GM12878 (cell line): ENCODE results near the gene HDAC3. TPM values are rescaled to one million over a fixed set of nuclear protein-coding genes. Genes with fewer than 3 reads are reported as not detected.

Experiments used
- CBFB ChIP-seq: IDR thresholded peaks from 2 replicates; pipeline ENCODE4 v1.6.1; 2016; ENCODE audit warnings: antibody characterized with exemption, low read depth
- ESRRA ChIP-seq: IDR thresholded peaks from 2 replicates; pipeline ENCODE4 v1.6.1; 2012; ENCODE audit warnings: mild to moderate bottlenecking, low read length, improper control_type of control experiment
- ETV6 ChIP-seq, 2 experiments: fragments of 450-650 bp in 1 of 2; IDR thresholded peaks in 1 of 2; conservative IDR thresholded peaks in 1 of 2; 2 replicates each; pipeline ENCODE4 v1.6.1; 2014; ENCODE audit warnings: antibody characterized with exemption in 1 of 2, borderline replicate concordance in 1 of 2, low read depth in 1 of 2, mild to moderate bottlenecking in 1 of 2, moderate library complexity in 1 of 2
- FOS ChIP-seq: IDR thresholded peaks from 3 replicates; pipeline ENCODE4 v1.6.1; 2011; ENCODE audit warnings: borderline replicate concordance; ENCODE audit not compliant: insufficient read length; ENCODE audit errors: extremely low read depth
- GATAD2B ChIP-seq: fragments of 450-650 bp; conservative IDR thresholded peaks from 2 replicates; pipeline ENCODE4 v1.6.1; 2017; ENCODE audit warnings: low read depth, mild to moderate bottlenecking, moderate library complexity
- PML ChIP-seq: IDR thresholded peaks from 2 replicates; pipeline ENCODE4 v1.6.1; 2012; ENCODE audit warnings: low read length, inconsistent platforms
- RB1 ChIP-seq: fragments of 450-650 bp; formaldehyde crosslinking; IDR thresholded peaks from 2 replicates; pipeline ENCODE4 v1.6.1; 2017; ENCODE audit warnings: mild to moderate bottlenecking, borderline replicate concordance
- RCOR1 ChIP-seq: conservative IDR thresholded peaks from 2 replicates; pipeline ENCODE4 v1.6.1; 2012; ENCODE audit warnings: low read depth, low read length, improper control_type of control experiment
- SMC3 ChIP-seq: IDR thresholded peaks from 2 replicates; pipeline ENCODE4 v1.6.1; 2011; ENCODE audit warnings: low read length, improper control_type of control experiment, borderline replicate concordance
- SP1 ChIP-seq: IDR thresholded peaks from one replicate; pipeline ENCODE4 v1.6.1; 2011; ENCODE audit warnings: low read depth, low read length
- SREBF2 ChIP-seq: IDR thresholded peaks from 2 replicates; pipeline ENCODE4 v1.6.1; 2012; ENCODE audit warnings: mild to moderate bottlenecking, low read length
- ZBED1 ChIP-seq: IDR thresholded peaks from 2 replicates; pipeline ENCODE4 v1.6.1; 2016; ENCODE audit warnings: borderline replicate concordance
- polyA plus RNA-seq, 11 experiments: library from polyadenylated mRNA; depleted of rRNA in 4 of 11; unstranded in 6 of 11; stranded (reverse) in 5 of 11; fragments of >200 nt; fragmentation: Nextera tagmentation in 4 of 11; fragmentation: Illumina TruSeq in 1 of 11; extraction: Ambion mirVana in 4 of 11; extraction: Trizol in 1 of 11; gene quantifications; 1 replicate in 1 of 11; 2 replicates in 10 of 11; pipeline versions ENCODE4 v1.2.1 to v1.2.3, GENCODE V29; 2011 to 2016; ENCODE audit warnings: inconsistent platforms in 2 of 11, missing spikeins in 2 of 11, low read depth in 1 of 11
- total RNA-seq, 4 experiments: library from RNA; depleted of rRNA in 3 of 4; stranded (reverse); fragments of >200 nt in 3 of 4; fragmentation: Illumina TruSeq in 1 of 4; extraction: Trizol in 1 of 4; gene quantifications; 2 replicates each; pipeline versions ENCODE4 v1.2.1 to v1.2.3, GENCODE V29; 2013 to 2021
- TF ChIP-seq, protein P1 (sequence below): IDR thresholded peaks from 2 replicates; pipeline ENCODE4 v1.6.1; 2012; ENCODE audit warnings: improper control_type of control experiment, low read depth, low read length; ENCODE audit not compliant: insufficient replicate concordance
- TF ChIP-seq, protein P2 (sequence below): IDR thresholded peaks from 2 replicates; pipeline ENCODE4 v1.6.1; 2012; ENCODE audit warnings: low read depth, low read length, improper control_type of control experiment

HDAC3 gene
- total and polyA plus RNA-seq, 10 of the 15 experiments (the other 5 are each of a cell fraction or from before 2014, with no cell fraction given): 62.2 to 140 (median 112) TPM

DNA sequence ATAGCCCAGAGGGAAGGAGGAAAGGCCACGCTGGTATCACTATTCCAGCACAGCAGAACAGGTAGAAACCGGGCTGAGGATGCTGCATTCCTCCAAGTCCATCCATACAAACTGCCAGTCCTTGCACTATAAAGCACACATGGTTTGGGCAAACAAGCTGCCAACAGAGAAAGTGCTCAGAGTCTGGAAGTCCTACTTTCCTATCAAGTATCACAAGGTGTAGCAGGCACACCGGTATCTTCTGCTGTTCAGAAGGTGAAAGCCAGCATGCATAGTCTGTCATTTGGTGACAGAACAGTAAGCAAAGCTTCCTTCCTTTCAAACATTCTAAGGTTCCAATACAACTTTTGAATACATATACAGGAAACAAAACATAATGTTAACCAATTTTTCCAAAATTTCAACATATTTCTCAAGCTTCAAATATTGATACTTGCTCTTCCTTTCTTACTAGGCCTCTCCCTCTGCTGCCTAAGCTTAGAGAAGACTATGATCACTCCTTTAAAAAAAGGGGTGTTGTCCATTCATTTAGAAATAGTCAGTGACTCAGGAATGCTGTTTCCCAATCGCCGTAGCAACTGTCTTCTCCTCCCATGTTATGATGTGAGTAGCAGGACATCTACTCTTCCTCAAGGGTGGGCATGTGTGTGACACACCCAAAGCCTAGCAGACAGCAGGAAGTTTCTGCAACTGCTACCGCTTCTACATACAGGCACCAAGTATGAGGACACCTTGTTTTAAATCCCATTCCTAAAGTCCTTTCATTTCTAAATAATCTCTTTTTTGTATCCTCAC, 32.5 kb downstream of the HDAC3 start (continued):
- TF ChIP-seq, protein P1, sequence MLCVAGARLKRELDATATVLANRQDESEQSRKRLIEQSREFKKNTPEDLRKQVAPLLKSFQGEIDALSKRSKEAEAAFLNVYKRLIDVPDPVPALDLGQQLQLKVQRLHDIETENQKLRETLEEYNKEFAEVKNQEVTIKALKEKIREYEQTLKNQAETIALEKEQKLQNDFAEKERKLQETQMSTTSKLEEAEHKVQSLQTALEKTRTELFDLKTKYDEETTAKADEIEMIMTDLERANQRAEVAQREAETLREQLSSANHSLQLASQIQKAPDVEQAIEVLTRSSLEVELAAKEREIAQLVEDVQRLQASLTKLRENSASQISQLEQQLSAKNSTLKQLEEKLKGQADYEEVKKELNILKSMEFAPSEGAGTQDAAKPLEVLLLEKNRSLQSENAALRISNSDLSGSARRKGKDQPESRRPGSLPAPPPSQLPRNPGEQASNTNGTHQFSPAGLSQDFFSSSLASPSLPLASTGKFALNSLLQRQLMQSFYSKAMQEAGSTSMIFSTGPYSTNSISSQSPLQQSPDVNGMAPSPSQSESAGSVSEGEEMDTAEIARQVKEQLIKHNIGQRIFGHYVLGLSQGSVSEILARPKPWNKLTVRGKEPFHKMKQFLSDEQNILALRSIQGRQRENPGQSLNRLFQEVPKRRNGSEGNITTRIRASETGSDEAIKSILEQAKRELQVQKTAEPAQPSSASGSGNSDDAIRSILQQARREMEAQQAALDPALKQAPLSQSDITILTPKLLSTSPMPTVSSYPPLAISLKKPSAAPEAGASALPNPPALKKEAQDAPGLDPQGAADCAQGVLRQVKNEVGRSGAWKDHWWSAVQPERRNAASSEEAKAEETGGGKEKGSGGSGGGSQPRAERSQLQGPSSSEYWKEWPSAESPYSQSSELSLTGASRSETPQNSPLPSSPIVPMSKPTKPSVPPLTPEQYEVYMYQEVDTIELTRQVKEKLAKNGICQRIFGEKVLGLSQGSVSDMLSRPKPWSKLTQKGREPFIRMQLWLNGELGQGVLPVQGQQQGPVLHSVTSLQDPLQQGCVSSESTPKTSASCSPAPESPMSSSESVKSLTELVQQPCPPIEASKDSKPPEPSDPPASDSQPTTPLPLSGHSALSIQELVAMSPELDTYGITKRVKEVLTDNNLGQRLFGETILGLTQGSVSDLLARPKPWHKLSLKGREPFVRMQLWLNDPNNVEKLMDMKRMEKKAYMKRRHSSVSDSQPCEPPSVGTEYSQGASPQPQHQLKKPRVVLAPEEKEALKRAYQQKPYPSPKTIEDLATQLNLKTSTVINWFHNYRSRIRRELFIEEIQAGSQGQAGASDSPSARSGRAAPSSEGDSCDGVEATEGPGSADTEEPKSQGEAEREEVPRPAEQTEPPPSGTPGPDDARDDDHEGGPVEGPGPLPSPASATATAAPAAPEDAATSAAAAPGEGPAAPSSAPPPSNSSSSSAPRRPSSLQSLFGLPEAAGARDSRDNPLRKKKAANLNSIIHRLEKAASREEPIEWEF: no peak
- TF ChIP-seq ETV6 (conservative IDR thresholded peaks at IDR 0.05 in 1 of 2, IDR thresholded peaks at IDR 0.05 in 1 of 2; ENCODE audit: borderline replicate concordance in 1 of 2, low read depth in 1 of 2) (no peak), FOS (no peak), GATAD2B (no peak), PML (no peak), CBFB (no peak), SMC3 (no peak), ZBED1 (no peak), RCOR1 (no peak), ESRRA (no peak), SP1 (no peak), RB1 (no peak), SREBF2 (no peak)
- TF ChIP-seq, protein P2, sequence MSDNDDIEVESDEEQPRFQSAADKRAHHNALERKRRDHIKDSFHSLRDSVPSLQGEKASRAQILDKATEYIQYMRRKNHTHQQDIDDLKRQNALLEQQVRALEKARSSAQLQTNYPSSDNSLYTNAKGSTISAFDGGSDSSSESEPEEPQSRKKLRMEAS: no peak
- TF ChIP-seq, all 136 proteins: peak for 0
